HFF-Myc (cell line): ENCODE results near the gene BARX1.
"Not testable (repeated sequence)": the region's sequence is repeated elsewhere in the genome, so short reads cannot be mapped to it uniquely, and the experiment has no call there.

Experiments used
- DNase-seq: peaks from one replicate; pipeline ENCODE4 v3.0.0-alpha.2; 2011; ENCODE audit warnings: low read depth; ENCODE audit errors: extremely low read depth
- H3K4me3 ChIP-seq: replicated peaks from 2 replicates; pipeline ENCODE4 v1.5.1; 2011; ENCODE audit warnings: low read depth, mild to moderate bottlenecking, control low read depth, low read length
- CTCF ChIP-seq: IDR thresholded peaks from 2 replicates; pipeline ENCODE4 v1.5.1; 2012; ENCODE audit warnings: mild to moderate bottlenecking, low read depth, low read length, control low read depth; ENCODE audit errors: missing control alignments

Gene BARX1

DNA sequence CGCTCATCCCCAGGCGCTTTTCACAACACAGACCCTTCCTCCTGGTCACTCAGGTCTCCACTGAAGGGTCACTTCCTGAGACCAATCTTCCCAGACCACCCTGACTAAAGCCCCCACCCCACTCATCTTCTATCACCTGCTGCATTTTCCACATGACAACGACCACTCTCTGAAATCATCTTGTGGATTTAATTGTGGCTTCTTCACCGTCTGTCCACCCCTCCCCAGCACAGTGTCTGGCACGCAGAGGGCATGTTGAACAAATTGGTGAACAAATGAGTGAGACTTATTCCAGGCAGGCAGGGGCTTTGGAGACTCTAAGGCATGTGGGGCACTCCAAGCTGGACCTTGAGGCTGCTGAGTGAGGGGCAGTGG is 8.8 kb downstream of the BARX1 start:
- no peak overlapping the region for H3K4me3 ChIP-seq
- no peak for TF ChIP-seq CTCF
- DNase-seq = no peak

GRCh38 chr9:93945400-93946337 is 9.5 kb downstream of the BARX1 start:
- H3K4me3 ChIP-seq = no peak overlapping the region
- no peak for DNase-seq
- no peak for TF ChIP-seq CTCF

DNA sequence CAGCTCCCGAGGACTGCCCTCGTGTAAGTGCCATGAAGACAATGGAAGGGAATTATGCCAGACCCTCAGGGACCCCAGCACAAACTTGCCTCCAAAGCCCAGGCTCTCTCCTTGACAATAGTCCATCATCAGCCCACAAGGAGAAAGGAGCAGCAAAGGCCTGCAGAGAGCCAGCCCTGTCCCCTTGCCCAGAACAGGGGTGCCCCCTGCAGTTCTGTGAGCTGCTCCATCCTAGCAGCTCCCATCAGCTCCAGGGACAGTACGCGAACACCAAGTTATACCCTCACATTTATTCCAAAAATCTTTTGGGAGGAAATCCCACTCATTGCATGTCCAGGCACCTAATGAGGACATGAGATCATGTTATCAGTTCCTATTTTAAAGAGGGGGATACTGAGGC is 11.1 kb downstream of the BARX1 start:
- no peak for TF ChIP-seq CTCF
- DNase-seq = no peak

GRCh38 chr9:93942161-93942560 is 13.0 kb downstream of the BARX1 start:
- no peak for TF ChIP-seq CTCF
- DNase-seq = no peak

More for the DNA sequence above, 11.1 kb downstream of the BARX1 start:
- no peak overlapping the region for H3K4me3 ChIP-seq

DNA sequence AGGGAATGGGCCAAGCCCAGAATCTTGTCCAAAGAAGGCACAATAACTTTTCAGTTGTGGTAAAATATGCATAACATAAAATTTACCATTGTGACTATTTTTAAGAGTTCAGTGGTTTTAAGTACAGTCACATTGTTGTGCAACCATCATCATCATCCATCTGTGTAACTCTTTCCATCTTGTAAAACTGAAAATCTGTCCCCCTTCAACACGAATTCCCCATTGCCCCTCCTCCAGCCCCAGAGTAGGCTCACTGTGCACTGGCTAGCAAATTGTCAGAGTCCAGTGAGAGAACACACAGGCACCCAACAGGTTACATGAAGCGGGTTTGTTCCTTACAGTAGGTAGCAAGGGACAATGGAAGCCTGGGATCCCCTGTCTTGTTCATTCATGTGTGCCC is 13.7 kb downstream of the BARX1 start:
- no peak overlapping the region for H3K4me3 ChIP-seq
- no peak for TF ChIP-seq CTCF
- no peak for DNase-seq

More at GRCh38 chr9:93942161-93942560, 13.0 kb downstream of the BARX1 start:
- no peak overlapping the region for H3K4me3 ChIP-seq

DNA sequence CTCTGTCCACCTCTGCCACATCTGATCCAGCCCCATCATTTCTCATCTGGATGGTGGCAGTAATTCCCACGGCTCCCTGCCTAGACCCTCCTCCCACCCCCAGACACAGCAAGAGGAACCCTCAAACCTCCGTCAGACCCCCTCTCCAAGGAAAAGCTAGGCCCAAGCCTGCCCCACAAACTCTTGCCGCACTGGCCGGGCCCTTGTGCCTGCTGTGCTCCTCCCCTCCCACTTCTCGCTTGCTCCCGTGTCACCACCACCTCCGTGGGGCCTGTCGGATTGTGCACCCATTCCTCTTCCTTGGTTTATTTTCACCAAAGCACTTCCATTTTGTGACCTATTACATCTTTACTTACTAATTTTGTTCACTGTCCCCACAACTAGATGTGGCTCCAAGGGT is 14.2 kb downstream of the BARX1 start:
- no peak for DNase-seq
- TF ChIP-seq CTCF = no peak
- no peak overlapping the region for H3K4me3 ChIP-seq

- not testable (repeated sequence) for DNase-seq, H3K4me3 ChIP-seq
These were observed 15.6 kb downstream of the BARX1 start for GRCh38 chr9:93939589-93939988.
